ENCODE measurements around the gene CNTNAP4.

DNA sequence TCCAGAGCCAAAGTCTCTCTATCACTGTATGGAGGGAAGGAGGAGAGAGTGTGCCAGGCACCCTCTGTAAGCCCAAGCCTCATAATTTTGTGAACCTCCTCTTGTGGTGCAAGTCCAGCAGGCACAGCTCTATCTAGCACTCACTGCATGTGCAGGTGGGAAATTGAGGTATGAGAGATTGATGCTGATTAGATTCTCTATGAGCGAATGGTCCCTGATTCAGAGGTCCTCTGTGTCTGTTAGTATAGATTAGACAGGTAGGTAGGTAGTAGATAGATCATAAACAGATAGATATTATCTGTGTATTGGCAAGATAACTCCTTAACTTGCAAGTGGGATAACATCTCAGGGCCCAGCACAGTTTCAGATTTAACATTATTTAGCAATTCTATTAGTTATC lies 209.5 kb downstream of the CNTNAP4 start:
- TF ChIP-seq POLR2A (IDR thresholded peaks at IDR 0.05; ENCODE audit: low read length) (no peak), GATA1 (IDR thresholded peaks at IDR 0.05; ENCODE audit: low read depth, low read length) (no peak)
